Middle frontal gyrus (tissue), 1 donor: ENCODE measurements around the gene CMTM4.
"Not testable (repeated sequence)": the region's sequence is repeated elsewhere in the genome, so short reads cannot be mapped to it uniquely, and the experiment has no call there.

ENCODE experiments used
- DNase-seq: peaks from one replicate; pipeline ENCODE4 v3.0.0-alpha.2; 2015; ENCODE audit warnings: low spot score; ENCODE audit errors: extremely low spot score

Gene CMTM4

DNA sequence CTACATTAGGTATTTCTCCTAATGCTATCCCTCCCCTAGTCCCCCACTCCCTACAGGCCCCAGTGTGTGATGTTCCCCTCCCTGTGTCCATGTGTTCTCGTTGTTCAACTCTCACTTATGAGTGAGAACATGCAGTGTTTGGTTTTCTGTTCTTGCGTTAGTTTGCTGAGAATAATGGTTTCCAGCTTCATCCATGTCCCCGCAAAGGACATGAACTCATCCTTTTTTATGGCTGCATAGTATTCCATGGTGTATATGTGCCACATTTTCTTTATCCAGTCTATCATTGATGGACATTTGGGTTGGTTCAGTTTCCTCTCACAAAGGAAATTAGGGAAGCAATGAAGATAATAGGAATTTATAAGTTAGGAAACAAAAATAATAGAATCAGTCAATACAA, 129.3 kb downstream of the CMTM4 start:
- not testable (repeated sequence) for DNase-seq

GRCh38 chr16:66566051-66566901, 130.3 kb downstream of the CMTM4 start, which contains the start of gene CMTM1:
Gene CMTM1 (plus strand): TSS chr16:66566439. CDS start chr16:66566514, 75 bp downstream.
- no peak for DNase-seq
